SK-N-MC (cell line): ENCODE measurements around the gene TFR2.

ENCODE experiments used
- EZH2 ChIP-seq: fragments of 200-600 bp; sonication (generic); IDR thresholded peaks from one replicate; pipeline ENCODE4 v1.6.1; 2017; ENCODE audit warnings: antibody characterized with exemption
- POLR2AphosphoS5 ChIP-seq: IDR thresholded peaks from 2 replicates; pipeline ENCODE4 v1.6.1; 2012; ENCODE audit warnings: mild to moderate bottlenecking, low read depth, low read length, borderline replicate concordance

- TF ChIP-seq POLR2AphosphoS5 (no peak), EZH2 (no peak)
These were observed 573 bp downstream of the TFR2 start for GRCh38 chr7:100640517-100641440.
